GM13976 (cell line): ENCODE data around the gene RIPK3.

Source experiments
- DNase-seq: peaks from one replicate; pipeline ENCODE4 v3.0.0; 2012; ENCODE audit warnings: low spot score
- in situ Hi-C: fragments of 300-500 bp; cut with MboI; formaldehyde crosslinking; loops from one replicate; pipeline ENCODE4 v1.12.0; 2022; ENCODE audit warnings: low sequenced_read_pairs, mixed read lengths, inconsistent platforms; ENCODE audit not compliant: unreplicated experiment
- TF ChIP-seq, protein P1 (sequence below): IDR thresholded peaks from 2 replicates; pipeline ENCODE4 v1.5.1; 2012; ENCODE audit warnings: borderline replicate concordance, mild to moderate bottlenecking; ENCODE audit not compliant: insufficient read depth; ENCODE audit errors: extremely low read depth, missing control alignments, control extremely low read depth

RIPK3 gene

DNA sequence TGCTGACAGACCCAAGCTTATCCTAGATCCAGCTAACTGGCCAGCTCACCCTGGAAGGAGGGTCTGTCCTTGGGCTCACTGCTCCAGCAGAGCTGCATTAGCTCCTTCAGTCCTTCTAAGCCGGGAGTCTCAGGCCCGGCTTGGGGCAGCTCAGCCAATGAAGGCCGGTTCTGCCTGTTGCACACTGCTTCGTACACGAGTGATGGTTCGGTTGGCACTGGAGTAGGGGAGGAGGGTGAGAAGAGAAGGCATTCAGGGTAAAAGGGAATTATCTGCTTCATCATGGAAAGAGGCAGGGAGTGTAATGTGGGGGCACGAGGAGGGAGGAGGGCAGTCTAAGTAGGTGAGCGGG, 2.0 kb downstream of the RIPK3 start:
- TF ChIP-seq, protein P1, sequence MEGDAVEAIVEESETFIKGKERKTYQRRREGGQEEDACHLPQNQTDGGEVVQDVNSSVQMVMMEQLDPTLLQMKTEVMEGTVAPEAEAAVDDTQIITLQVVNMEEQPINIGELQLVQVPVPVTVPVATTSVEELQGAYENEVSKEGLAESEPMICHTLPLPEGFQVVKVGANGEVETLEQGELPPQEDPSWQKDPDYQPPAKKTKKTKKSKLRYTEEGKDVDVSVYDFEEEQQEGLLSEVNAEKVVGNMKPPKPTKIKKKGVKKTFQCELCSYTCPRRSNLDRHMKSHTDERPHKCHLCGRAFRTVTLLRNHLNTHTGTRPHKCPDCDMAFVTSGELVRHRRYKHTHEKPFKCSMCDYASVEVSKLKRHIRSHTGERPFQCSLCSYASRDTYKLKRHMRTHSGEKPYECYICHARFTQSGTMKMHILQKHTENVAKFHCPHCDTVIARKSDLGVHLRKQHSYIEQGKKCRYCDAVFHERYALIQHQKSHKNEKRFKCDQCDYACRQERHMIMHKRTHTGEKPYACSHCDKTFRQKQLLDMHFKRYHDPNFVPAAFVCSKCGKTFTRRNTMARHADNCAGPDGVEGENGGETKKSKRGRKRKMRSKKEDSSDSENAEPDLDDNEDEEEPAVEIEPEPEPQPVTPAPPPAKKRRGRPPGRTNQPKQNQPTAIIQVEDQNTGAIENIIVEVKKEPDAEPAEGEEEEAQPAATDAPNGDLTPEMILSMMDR = no peak
- in situ Hi-C loops = loop anchor here (25.0 kb wide), 1 partner anchor 350 kb away; no protein-coding TSS in a partner anchor
- no peak for DNase-seq

- TF ChIP-seq, protein P1 = no peak
- no peak for DNase-seq
- in situ Hi-C loops = loop anchor here (25.0 kb wide), 1 partner anchor 350 kb away; no protein-coding TSS in a partner anchor
Measured at GRCh38 chr14:24337144-24337823, 2.5 kb downstream of the RIPK3 start.

DNA sequence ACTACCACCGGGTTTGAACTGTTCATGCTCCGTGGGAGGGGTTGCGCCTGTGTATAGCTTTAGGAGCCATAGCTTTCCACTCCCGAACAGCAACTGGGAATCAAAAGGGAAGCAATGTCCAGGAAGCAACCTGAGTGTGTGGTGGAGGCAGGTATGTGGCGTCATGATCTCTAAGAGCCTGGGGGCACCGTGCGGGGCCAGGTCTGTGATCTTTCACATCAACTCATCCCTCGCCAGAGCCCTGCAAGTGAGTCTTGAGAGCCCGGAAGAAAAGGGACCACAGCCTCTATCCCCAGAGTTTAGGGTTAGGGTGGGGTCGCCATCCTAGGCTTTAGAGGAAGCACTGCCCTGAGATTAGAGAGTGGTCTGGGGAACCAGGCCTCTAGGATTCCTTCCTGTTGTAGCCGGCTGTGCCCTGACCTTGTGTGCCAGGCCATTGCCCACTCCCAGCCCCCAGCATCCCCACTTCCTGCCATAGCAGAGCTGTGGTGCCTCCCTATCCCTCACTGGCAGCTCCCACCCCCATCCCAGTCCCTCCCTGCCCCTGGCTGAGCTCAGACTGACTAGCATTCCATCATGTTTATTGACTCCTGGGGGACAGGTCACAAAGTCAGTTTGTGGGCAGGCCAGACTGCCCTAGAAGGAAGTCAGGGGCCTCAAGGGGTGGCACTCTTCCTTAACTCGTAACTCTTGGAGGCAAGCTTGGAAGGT, 4.2 kb downstream of the RIPK3 start:
- DNase-seq = peak; percentile 18
- TF ChIP-seq, protein P1 = no peak
- in situ Hi-C loops = loop anchor here (25.0 kb wide), 1 partner anchor 352 kb away; no protein-coding TSS in a partner anchor

DNA sequence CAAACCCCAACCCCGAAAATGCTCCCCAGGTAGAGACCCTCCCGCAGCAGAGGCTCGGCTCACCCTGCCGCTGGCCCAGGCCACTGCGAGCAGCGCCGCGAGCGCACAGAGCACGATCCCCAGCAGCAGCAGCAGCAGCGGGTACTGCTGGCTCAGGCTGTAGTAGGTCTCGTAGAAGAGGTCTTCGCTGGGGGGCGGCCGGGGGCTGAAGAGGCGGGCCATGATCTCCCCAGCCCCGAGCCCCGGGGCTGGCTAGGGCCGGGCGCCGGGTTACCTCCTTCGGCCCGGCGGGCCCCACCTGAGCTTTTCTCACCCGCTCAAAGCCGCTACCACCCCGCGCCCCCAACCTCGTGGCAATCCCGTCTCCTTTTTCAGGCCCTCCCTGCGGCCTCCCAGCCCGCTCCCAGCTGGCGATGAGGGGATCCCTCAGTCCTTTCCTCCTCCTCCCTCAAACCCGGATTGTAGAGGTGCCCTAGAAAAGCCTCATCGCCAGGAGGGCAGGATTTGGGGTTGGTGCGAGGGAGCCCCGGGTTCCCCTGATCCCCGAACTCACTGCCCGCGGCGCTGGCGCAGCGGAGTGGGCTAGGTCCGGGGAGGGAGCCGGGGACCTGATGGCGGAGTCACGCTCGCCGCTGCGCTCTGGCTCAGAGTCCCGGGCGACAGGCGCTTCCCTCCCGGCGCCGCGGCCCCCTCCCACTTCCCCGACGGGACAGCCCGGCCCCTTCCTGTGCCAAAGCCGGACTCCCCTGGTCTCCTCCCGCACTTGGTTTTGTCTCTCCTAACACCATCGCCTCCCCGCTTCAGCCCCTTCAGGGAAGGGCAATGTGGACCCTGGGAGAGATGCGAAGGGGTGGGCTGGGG, 5.1 kb downstream of the RIPK3 start, which contains the start of gene ADCY4:
ADCY4 (minus strand) TSS at position 641 of the 861 bp plus-strand sequence; CDS start at position 222, 419 bp downstream.
- peak; percentile 52 for DNase-seq
- in situ Hi-C loops = loop anchor here (25.0 kb wide), 1 partner anchor 353 kb away; no protein-coding TSS in a partner anchor
- TF ChIP-seq, protein P1 = no peak

DNA sequence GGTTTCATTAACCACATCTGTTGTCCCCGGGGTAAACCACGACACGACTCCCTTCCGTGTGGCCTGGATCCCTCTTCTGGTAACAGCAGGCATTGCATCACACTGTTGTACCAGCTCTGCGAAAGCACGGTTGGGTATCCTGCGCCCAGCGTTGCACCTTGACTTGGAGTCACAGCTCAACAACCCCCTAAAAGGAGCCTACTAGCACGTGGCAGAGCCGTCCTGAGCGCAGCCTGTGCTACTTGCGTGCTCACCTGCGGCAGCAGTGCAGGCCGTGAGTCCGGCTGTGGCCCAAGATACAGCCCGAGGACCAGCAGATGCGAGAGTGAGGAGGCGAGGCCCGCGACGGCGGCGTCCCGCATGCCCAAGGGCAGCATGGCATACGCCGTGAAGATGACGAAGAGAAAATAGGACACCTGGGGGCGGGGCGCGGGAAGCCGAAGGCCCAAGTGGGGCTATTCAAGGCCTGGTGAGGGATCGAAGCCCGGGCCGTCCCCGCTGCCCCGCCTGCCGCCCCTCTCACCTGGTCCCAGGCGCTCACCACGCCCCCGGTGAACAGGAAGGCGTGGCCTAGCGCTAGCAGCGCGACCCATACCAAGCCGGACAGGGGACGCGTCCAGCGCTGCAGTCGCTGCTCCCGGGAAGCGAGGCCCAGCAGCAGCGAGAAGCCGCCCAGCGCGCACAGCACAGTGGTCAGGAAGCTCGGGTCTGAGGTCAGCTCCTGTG, 7.4 kb downstream of the RIPK3 start:
- peak; percentile 93 for DNase-seq
- in situ Hi-C loops = loop anchor here (25.0 kb wide), 1 partner anchor 355 kb away; no protein-coding TSS in a partner anchor
- TF ChIP-seq, protein P1 = peak; percentile 73
